NCI-H345 treated with DMSO at 0.1 percent for 48 hours (cell line): Measurements from ENCODE around the gene TWIST2.

Experiments
- DNase-seq: peaks from one replicate; lab custom pipeline; 2025; ENCODE audit not compliant: unreplicated experiment; lab: John Stamatoyannopoulos, UW

Gene TWIST2

DNA sequence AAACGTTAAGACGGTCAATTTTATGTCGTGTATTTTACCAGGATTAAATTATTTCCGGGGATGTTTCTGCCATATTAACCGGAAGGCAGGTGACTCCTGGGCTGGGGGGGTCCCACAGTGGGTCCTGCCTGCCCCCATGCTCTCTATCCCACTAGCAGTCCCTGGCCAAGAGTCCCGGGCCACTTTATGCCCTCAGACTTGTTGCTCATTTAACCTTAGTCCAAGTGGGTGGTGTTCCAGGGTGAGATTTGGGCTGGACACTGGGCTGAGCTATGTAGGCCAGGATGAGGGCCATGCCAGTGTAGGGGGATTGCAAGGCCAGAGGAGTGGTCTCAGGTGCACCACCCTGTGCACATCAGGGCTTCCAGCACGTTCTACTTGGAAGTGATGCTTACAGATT is 24.1 kb downstream of the TWIST2 start:
- no peak for DNase-seq

DNA sequence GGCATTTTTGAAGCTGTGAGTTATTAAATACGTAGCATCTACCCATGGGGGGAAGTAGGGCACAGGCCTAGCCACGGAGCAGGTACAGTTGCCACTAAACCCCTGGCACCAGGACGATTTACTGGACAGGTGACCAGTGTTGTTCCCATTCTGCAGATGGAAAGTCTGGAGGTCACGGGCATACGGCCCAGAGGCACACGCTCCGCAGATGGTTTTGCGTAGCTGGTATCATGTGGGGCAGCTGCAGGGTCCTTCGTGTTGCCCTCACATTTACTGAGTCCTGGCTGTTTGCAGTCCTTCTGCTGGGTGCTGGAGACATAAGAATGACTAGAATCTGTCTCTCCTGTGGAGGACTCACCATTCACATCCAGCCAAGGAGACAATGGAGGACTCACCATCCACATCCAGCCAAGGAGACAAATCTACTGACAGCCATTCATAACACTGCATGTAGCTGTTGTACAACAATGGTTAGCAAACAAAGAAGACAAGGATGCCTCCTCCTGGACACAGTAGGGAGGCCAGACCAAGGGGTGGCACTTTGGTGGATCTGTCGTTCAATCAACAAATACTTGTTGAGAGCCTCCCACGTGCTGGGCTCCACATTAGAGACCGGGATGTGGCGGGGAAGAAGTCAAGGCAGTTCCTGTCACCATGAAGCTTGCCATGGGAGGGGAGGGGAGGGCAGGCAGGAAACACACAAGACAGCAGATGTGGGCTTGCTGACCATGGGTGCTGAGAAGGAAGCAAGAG is 24.9 kb downstream of the TWIST2 start:
- peak; percentile 24 for DNase-seq

DNA sequence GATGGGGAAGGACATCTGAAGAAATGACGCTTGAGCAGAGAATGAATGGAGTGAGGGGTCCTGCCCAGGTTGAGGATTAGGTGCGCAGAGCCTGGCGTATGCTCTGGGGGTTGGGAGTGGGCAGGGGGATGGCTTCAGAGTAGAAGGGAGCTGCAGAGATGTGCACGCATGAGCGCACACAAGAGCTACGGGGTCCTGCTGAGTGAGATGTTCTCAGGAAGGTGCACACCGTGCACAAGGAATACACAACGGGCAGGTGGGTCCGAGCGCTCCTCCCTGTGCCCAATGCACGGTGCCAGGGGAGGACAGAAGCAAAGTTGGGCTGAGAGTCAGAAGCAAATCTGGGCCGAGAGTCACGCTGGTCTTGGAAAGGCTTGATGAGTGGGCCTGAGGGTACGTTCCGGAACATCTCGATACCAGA is 25.5 kb downstream of the TWIST2 start:
- no peak for DNase-seq

- no peak for DNase-seq
Observed at GRCh38 chr2:238873841-238874240, 26.0 kb downstream of the TWIST2 start.

GRCh38 chr2:238874330-238875050 is 26.6 kb downstream of the TWIST2 start:
- no peak for DNase-seq

GRCh38 chr2:238875101-238875470 is 27.2 kb downstream of the TWIST2 start:
- no peak for DNase-seq

- no peak for DNase-seq
Observed at GRCh38 chr2:238875471-238876231, 27.8 kb downstream of the TWIST2 start.

GRCh38 chr2:238876232-238876630 is 28.3 kb downstream of the TWIST2 start:
- no peak for DNase-seq

- DNase-seq = no peak
Observed at GRCh38 chr2:238878051-238878735, 30.3 kb downstream of the TWIST2 start.

DNA sequence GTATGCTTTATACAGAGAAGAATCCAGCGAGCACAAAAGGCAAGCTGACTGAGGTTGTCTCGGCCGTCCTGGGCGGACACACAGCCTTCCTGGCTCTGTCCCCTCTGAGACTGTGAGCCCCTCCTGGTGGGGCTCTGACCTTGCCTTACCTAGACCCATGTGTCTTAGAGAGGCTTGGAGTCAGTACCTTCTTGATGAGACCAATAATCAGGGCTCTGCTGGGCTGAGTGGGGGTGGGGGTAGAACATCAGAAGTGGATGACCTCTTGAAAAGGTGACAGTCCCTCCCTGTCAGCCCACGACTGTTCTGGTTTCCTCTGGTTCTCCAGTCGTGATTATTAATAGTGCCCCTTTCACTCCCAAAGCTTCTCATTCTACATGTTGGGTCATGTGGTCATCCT is 31.2 kb downstream of the TWIST2 start:
- DNase-seq = no peak

DNA sequence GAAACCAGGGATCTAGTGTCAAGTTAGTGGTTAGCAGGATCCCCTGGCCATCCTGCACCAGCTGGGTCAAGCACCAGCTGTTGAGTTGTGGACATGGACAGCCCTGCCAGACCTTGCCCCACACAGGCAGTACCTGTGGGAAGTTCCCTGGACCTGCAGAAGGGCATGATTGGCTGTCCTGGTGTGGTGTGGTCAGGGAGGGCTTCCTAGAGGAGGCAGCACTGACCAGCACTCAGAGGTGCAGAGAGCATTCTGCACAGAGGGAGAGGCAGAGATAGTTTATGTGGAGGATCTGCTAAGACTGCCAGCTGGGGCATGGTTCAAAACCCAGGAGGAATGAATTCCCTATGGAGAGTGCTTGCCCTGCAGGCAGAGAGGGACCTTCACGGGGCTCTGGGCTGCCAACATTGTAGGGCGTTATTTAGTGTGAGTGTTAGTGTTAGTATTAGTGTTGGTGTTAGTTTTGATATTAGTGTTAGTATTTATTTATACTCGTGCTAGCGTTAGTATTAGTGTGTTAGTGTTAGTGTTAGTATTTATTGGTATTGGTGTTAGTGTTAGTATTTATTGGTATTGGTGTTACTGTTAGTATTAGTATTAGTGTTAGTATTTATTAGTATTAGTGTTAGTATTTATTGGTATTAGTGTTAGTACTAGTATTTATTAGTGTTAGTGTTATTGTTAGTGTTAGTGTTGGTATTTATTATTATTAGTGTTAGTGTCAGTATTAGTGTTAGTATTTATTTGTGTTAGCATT is 31.9 kb downstream of the TWIST2 start:
- no peak for DNase-seq

GRCh38 chr2:238881353-238882081 is 33.6 kb downstream of the TWIST2 start:
- DNase-seq = no peak

DNA sequence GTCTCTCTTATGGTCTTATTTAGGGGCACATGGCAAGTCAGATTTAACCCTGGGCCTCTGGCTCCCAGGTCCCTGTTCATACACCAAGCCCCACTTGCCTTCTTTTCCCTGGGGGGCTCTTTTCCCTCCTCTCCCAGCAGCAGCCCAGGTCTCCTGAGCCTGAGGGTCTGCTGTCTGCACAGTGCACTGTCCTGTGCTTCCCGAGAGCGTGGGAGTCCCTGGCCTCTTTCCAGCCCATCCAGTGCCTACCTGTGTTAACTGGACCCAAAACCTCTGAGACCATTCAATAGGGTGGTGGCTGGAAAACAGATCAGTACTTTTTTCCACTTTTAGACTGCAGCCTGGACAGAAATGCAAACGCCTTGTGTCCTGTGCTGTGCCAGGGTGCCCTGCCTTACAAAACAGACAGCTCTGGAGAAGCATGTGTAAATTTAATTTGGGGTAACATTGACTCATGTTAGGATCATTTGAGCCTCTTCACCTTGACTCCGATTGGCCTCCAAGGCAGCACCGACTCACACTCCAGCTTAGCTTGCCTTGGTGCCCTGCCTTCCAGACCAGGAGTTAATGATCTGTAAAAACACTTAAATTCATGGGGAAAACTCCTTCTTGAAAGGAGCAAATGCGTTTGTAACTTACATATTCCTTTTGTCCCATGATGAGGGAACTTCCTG is 34.3 kb downstream of the TWIST2 start:
- no peak for DNase-seq

GRCh38 chr2:238883421-238883901 is 35.6 kb downstream of the TWIST2 start:
- DNase-seq = no peak

GRCh38 chr2:238884122-238884811 is 36.4 kb downstream of the TWIST2 start:
- no peak for DNase-seq

- DNase-seq = no peak
Observed at GRCh38 chr2:238884812-238885408, 37.0 kb downstream of the TWIST2 start.

DNA sequence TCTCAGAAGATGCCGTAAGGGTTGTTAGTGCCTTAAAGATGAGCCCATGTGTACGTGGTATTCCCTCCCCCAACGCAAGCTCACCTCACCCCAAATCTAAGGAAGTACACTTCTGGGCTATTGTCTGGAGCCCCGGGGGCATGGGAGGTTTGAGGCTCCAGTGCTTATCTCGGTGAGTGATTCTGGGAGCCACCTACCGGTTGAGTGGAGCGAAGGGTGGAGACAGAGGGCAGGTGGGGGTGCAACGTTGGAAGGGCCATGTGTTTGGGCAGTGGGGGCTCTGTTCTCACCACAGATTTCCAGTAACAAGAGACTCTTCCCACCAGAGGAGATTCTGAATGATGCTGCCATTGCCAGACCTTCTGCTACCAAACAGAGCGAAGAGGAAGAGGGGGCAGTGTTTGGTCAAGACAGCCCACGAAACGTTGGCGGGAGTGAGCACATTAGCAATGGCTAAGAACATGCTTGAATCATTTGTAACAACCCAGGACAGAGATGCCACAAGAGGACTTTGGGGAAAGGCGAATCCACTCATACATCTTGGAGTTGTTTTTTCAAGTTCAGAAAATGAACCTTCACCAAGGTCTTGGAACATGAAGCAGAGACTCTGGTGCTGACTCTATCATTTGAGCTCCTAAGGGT is 38.7 kb downstream of the TWIST2 start:
- DNase-seq = no peak

GRCh38 chr2:238887616-238888015 is 39.7 kb downstream of the TWIST2 start:
- no peak for DNase-seq
